ENCODE data around the gene SLC38A3.

Gene SLC38A3

GRCh38 chr3:50266836-50267235 lies 61.8 kb downstream of the SLC38A3 start:
- no peak for DNase-seq (ENCODE audit: low read depth in 2 of 2)

- DNase-seq (ENCODE audit: low read depth in 2 of 2) = no peak
These were observed 62.3 kb downstream of the SLC38A3 start for GRCh38 chr3:50267280-50267913.

- DNase-seq (ENCODE audit: low read depth in 2 of 2) = no peak
These were observed 63.2 kb downstream of the SLC38A3 start for GRCh38 chr3:50268276-50268675.

- DNase-seq (ENCODE audit: low read depth in 2 of 2) = no peak
These were observed 63.8 kb downstream of the SLC38A3 start, which contains the start of gene SEMA3B for GRCh38 chr3:50268703-50269451. Gene SEMA3B, plus strand, starts transcription at chr3:50269147. Its CDS starts 94 bp downstream, at chr3:50269241.

DNA sequence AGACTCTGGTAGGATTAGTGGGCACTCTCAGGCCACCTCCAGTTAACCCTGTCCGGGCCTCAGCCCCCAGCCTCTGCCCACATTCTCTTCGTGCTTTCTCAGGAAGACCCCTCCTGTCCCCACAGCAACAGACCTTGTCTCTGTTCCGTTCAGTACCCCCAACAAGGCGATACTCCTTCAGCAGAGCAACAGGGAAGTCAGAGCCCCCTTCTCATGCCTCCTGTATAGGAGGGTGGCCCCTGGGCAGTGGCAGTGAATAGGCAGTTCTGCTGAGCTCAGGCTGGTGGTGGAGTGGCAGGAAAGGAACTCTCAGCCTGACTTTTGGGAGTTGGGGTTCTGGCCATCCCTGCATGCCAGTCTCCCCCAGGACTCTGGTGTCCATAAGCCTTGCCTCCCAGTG lies 64.4 kb downstream of the SLC38A3 start:
- no peak for DNase-seq (ENCODE audit: low read depth in 2 of 2)

DNA sequence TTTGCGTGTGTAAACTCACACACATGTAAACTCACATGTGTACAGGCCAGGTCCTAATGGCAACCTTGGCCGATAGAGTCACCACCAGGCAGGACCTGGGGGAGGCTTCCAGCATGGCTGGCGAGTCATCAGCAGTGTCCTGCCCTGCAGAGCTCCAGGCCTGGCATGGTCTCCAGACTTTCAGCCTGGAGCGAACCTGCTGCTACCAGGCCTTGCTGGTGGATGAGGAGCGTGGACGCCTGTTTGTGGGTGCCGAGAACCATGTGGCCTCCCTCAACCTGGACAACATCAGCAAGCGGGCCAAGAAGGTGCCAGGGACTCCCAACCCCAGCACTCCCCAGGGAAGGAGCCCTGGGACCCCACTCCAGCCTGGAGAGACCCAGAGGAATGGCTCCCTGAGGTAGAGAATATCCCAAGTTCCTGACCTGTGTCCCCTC lies 64.9 kb downstream of the SLC38A3 start:
- DNase-seq (ENCODE audit: low read depth in 2 of 2) = no peak

GRCh38 chr3:50270422-50271224 lies 65.6 kb downstream of the SLC38A3 start:
- no peak for DNase-seq (ENCODE audit: low read depth in 2 of 2)
